ENCODE data around the gene GBF1.
"Not testable (repeated sequence)": the region's sequence is repeated elsewhere in the genome, so short reads cannot be mapped to it uniquely, and the experiment has no call there.

- TF ChIP-seq CTCF, POLR2A (IDR thresholded peaks at IDR 0.05): not testable (repeated sequence)
Observed at GRCh38 chr10:102213599-102213998, 31.7 kb upstream of the GBF1 start.

Data from thyroid gland (tissue), 4 donors.